HepG2 (cell line): ENCODE results near the gene CIAPIN1. TPM values are rescaled to one million over a fixed set of nuclear protein-coding genes. Genes with fewer than 3 reads are reported as not detected.

Experiments
- ARNT2 ChIP-seq: sonication (generic); formaldehyde crosslinking; IDR thresholded peaks from 2 replicates; pipeline ENCODE4 v1.8.0; 2022; ENCODE audit warnings: mild to moderate bottlenecking, low read depth, missing genetic modification reagents, moderate library complexity
- ATAD3A ChIP-seq: sonication (generic); formaldehyde crosslinking; IDR thresholded peaks from 2 replicates; pipeline ENCODE4 v1.4.0; 2020; ENCODE audit warnings: missing genetic modification reagents
- DR1 ChIP-seq: sonication (generic); formaldehyde crosslinking; IDR thresholded peaks from 2 replicates; pipeline ENCODE4 v1.8.0; 2021; ENCODE audit warnings: mild to moderate bottlenecking, missing genetic modification reagents, inconsistent platforms
- JUN ChIP-seq: sonication (generic); formaldehyde crosslinking; IDR thresholded peaks from 2 replicates; pipeline ENCODE4 v1.4.0; 2020; ENCODE audit warnings: mild to moderate bottlenecking, missing genetic modification reagents
- KDM3A ChIP-seq: IDR thresholded peaks from 2 replicates; pipeline ENCODE4 v1.6.1; 2018; ENCODE audit warnings: low read depth, missing compliant biosample characterization
- PLRG1 ChIP-seq: fragments of 450-650 bp; conservative IDR thresholded peaks from 2 replicates; pipeline ENCODE4 v1.6.1; 2016
- SP1 ChIP-seq, 2 experiments: fragments of 450-650 bp in 1 of 2; sonication (generic) in 1 of 2; formaldehyde crosslinking in 1 of 2; IDR thresholded peaks; 2 replicates each; pipeline versions ENCODE4 v1.4.0 to v1.6.1; 2016 to 2020; ENCODE audit warnings: missing genetic modification reagents in 1 of 2
- YEATS2 ChIP-seq: sonication (generic); formaldehyde crosslinking; IDR thresholded peaks from 2 replicates; pipeline ENCODE4 v1.4.0; 2020; ENCODE audit warnings: missing genetic modification reagents, borderline replicate concordance
- ZFX ChIP-seq: sonication (generic); formaldehyde crosslinking; IDR thresholded peaks from 2 replicates; pipeline ENCODE4 v1.4.0; 2020; ENCODE audit warnings: mild to moderate bottlenecking, low read depth, missing genetic modification reagents, moderate library complexity
- ZNF101 ChIP-seq: sonication (generic); formaldehyde crosslinking; IDR thresholded peaks from 2 replicates; pipeline ENCODE4 v1.4.0; 2020; ENCODE audit warnings: mild to moderate bottlenecking, low read depth, missing genetic modification reagents, borderline replicate concordance
- ZNF253 ChIP-seq: sonication (generic); formaldehyde crosslinking; IDR thresholded peaks from 2 replicates; pipeline ENCODE4 v1.8.0; 2022; ENCODE audit warnings: mild to moderate bottlenecking, missing genetic modification reagents, borderline replicate concordance
- ZNF430 ChIP-seq: sonication (generic); formaldehyde crosslinking; IDR thresholded peaks from 2 replicates; pipeline ENCODE4 v1.9.0; 2021; ENCODE audit warnings: mild to moderate bottlenecking, missing genetic modification reagents
- ZNF75D ChIP-seq: sonication (generic); formaldehyde crosslinking; IDR thresholded peaks from 2 replicates; pipeline ENCODE4 v1.8.1; 2023; ENCODE audit warnings: missing genetic modification reagents, mild to moderate bottlenecking, borderline replicate concordance
- ZNF768 ChIP-seq: sonication (generic); formaldehyde crosslinking; IDR thresholded peaks from 2 replicates; pipeline ENCODE4 v1.4.0; 2020; ENCODE audit warnings: missing genetic modification reagents
- ZSCAN30 ChIP-seq: sonication (generic); formaldehyde crosslinking; IDR thresholded peaks from 2 replicates; pipeline ENCODE4 v1.5.0; 2020; ENCODE audit warnings: mild to moderate bottlenecking, missing genetic modification reagents
- polyA plus RNA-seq, 8 experiments: library from polyadenylated mRNA; depleted of rRNA in 3 of 8; stranded (reverse) in 7 of 8; unstranded in 1 of 8; fragments of >200 nt; fragmentation: Illumina TruSeq in 4 of 8; extraction: Trizol in 4 of 8; gene quantifications; 2 replicates each; pipeline versions ENCODE4 v1.2.1 to v1.2.3, GENCODE V29; 2011 to 2016; ENCODE audit warnings: low read depth in 4 of 8, missing spikeins in 1 of 8, mixed read lengths in 1 of 8; ENCODE audit not compliant: insufficient read depth in 1 of 8
- total RNA-seq, 5 experiments: library from RNA; depleted of rRNA; stranded (reverse); fragments of >200 nt; fragmentation: Illumina TruSeq; extraction: Trizol; gene quantifications; 2 replicates each; pipeline ENCODE4 v1.2.3, GENCODE V29; 2016; ENCODE audit warnings: low read depth in 1 of 5
- TF ChIP-seq, protein P1 (sequence below): sonication (generic); formaldehyde crosslinking; IDR thresholded peaks from 2 replicates; pipeline ENCODE4 v1.4.0; 2020; ENCODE audit warnings: mild to moderate bottlenecking, missing genetic modification reagents, borderline replicate concordance
- TF ChIP-seq, protein P2 (sequence below): sonication (generic); formaldehyde crosslinking; IDR thresholded peaks from 2 replicates; pipeline ENCODE4 v1.4.0; 2020; ENCODE audit warnings: mild to moderate bottlenecking, missing genetic modification reagents
- TF ChIP-seq, protein P3 (sequence below): sonication (generic); IDR thresholded peaks from 2 replicates; pipeline ENCODE4 v1.6.1; 2016; ENCODE audit warnings: low read depth, borderline replicate concordance

The CIAPIN1 gene
- total and polyA plus RNA-seq, 2 of the 13 experiments (the other 11 are each of a cell fraction or from before 2014, with no cell fraction given) = 69.3 to 89.7 TPM

GRCh38 chr16:57485916-57486857 lies 39.0 kb upstream of the CIAPIN1 start, which contains the start of gene DOK4 (continued):
- no peak for TF ChIP-seq ATAD3A (CRISPR knock-in tag)
- TF ChIP-seq PLRG1 = no peak
- TF ChIP-seq DR1 (CRISPR knock-in tag) = no peak
- no peak for TF ChIP-seq JUN (CRISPR knock-in tag)
- TF ChIP-seq ZNF253 (CRISPR knock-in tag) = no peak
- TF ChIP-seq SP1 (IDR thresholded peaks at IDR 0.05) = no peak
- TF ChIP-seq SP1 (CRISPR knock-in tag; IDR thresholded peaks at IDR 0.05) = peak; percentile 74
- TF ChIP-seq, protein P1, sequence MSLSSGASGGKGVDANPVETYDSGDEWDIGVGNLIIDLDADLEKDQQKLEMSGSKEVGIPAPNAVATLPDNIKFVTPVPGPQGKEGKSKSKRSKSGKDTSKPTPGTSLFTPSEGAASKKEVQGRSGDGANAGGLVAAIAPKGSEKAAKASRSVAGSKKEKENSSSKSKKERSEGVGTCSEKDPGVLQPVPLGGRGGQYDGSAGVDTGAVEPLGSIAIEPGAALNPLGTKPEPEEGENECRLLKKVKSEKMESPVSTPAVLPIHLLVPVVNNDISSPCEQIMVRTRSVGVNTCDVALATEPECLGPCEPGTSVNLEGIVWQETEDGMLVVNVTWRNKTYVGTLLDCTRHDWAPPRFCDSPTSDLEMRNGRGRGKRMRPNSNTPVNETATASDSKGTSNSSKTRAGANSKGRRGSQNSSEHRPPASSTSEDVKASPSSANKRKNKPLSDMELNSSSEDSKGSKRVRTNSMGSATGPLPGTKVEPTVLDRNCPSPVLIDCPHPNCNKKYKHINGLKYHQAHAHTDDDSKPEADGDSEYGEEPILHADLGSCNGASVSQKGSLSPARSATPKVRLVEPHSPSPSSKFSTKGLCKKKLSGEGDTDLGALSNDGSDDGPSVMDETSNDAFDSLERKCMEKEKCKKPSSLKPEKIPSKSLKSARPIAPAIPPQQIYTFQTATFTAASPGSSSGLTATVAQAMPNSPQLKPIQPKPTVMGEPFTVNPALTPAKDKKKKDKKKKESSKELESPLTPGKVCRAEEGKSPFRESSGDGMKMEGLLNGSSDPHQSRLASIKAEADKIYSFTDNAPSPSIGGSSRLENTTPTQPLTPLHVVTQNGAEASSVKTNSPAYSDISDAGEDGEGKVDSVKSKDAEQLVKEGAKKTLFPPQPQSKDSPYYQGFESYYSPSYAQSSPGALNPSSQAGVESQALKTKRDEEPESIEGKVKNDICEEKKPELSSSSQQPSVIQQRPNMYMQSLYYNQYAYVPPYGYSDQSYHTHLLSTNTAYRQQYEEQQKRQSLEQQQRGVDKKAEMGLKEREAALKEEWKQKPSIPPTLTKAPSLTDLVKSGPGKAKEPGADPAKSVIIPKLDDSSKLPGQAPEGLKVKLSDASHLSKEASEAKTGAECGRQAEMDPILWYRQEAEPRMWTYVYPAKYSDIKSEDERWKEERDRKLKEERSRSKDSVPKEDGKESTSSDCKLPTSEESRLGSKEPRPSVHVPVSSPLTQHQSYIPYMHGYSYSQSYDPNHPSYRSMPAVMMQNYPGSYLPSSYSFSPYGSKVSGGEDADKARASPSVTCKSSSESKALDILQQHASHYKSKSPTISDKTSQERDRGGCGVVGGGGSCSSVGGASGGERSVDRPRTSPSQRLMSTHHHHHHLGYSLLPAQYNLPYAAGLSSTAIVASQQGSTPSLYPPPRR (CRISPR knock-in tag) = 0 out of 2 replicates have a peak, but pooled peaks have one; percentile 42
- no peak for TF ChIP-seq ZNF101 (CRISPR knock-in tag)
- peak; percentile 38 for TF ChIP-seq ZFX (CRISPR knock-in tag)
- TF ChIP-seq ZNF768 = 0 out of 2 replicates have a peak, but pooled peaks have one; percentile 45
- TF ChIP-seq ZSCAN30 = no peak
- TF ChIP-seq, protein P2, sequence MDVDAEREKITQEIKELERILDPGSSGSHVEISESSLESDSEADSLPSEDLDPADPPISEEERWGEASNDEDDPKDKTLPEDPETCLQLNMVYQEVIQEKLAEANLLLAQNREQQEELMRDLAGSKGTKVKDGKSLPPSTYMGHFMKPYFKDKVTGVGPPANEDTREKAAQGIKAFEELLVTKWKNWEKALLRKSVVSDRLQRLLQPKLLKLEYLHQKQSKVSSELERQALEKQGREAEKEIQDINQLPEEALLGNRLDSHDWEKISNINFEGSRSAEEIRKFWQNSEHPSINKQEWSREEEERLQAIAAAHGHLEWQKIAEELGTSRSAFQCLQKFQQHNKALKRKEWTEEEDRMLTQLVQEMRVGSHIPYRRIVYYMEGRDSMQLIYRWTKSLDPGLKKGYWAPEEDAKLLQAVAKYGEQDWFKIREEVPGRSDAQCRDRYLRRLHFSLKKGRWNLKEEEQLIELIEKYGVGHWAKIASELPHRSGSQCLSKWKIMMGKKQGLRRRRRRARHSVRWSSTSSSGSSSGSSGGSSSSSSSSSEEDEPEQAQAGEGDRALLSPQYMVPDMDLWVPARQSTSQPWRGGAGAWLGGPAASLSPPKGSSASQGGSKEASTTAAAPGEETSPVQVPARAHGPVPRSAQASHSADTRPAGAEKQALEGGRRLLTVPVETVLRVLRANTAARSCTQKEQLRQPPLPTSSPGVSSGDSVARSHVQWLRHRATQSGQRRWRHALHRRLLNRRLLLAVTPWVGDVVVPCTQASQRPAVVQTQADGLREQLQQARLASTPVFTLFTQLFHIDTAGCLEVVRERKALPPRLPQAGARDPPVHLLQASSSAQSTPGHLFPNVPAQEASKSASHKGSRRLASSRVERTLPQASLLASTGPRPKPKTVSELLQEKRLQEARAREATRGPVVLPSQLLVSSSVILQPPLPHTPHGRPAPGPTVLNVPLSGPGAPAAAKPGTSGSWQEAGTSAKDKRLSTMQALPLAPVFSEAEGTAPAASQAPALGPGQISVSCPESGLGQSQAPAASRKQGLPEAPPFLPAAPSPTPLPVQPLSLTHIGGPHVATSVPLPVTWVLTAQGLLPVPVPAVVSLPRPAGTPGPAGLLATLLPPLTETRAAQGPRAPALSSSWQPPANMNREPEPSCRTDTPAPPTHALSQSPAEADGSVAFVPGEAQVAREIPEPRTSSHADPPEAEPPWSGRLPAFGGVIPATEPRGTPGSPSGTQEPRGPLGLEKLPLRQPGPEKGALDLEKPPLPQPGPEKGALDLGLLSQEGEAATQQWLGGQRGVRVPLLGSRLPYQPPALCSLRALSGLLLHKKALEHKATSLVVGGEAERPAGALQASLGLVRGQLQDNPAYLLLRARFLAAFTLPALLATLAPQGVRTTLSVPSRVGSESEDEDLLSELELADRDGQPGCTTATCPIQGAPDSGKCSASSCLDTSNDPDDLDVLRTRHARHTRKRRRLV (CRISPR knock-in tag) = no peak
- TF ChIP-seq, protein P3, sequence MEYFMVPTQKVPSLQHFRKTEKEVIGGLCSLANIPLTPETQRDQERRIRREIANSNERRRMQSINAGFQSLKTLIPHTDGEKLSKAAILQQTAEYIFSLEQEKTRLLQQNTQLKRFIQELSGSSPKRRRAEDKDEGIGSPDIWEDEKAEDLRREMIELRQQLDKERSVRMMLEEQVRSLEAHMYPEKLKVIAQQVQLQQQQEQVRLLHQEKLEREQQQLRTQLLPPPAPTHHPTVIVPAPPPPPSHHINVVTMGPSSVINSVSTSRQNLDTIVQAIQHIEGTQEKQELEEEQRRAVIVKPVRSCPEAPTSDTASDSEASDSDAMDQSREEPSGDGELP = no peak
- TF ChIP-seq ARNT2 (CRISPR knock-in tag) = no peak
- peak; percentile 21; the same call in 1 of the 2 replicates for TF ChIP-seq ZNF430
- no peak for TF ChIP-seq ZNF75D (CRISPR knock-in tag)
- TF ChIP-seq KDM3A (CRISPR knock-in tag) = 0 out of 2 replicates have a peak, but pooled peaks have one; percentile 15
- no peak for TF ChIP-seq YEATS2 (CRISPR knock-in tag)
